SK-N-SH (cell line): ENCODE data around the gene SF3B1. TPM values are rescaled to one million over a fixed set of nuclear protein-coding genes. Genes with fewer than 3 reads are reported as not detected.
"Not testable (repeated sequence)": the region's sequence is repeated elsewhere in the genome, so short reads cannot be mapped to it uniquely, and the experiment has no call there.

Experiments
- CTCF ChIA-PET: fragments of 300-600, 350-600 bp; formaldehyde crosslinking; extraction: SDS; loops from one replicate; lab custom pipeline; 2021; lab: Yijun Ruan, JAX
- POLR2A ChIA-PET: fragments of 350-600 bp; sonication (Branson Sonifier 250); formaldehyde crosslinking; extraction: SDS; loops from one replicate; lab custom pipeline; 2020; ENCODE audit warnings: antibody characterized with exemption, inconsistent platforms; lab: Yijun Ruan, JAX
- DNase-seq: peaks from one replicate; pipeline ENCODE4 v3.0.0; 2012
- H2AFZ ChIP-seq: fragments of 200-600 bp; sonication (generic); 2 replicates; pipeline ENCODE4 v1.8.1; 2016; ENCODE audit warnings: antibody characterized with exemption, mild to moderate bottlenecking, low read depth
- H3F3A ChIP-seq: fragments of 200-600 bp; sonication (generic); replicated peaks from 2 replicates; pipeline ENCODE3; 2016; ENCODE audit warnings: antibody characterized with exemption, mild to moderate bottlenecking; ENCODE audit not compliant: insufficient read depth
- H3K27ac ChIP-seq, 2 experiments: fragments of 200-500 bp in 1 of 2; fragments of 200-600 bp in 1 of 2; sonication (Bioruptor generic) in 1 of 2; sonication (generic), shearing (Covaris generic) in 1 of 2; 2 replicates each; pipeline versions ENCODE4 v1.5.1 to v1.6.1; 2014 to 2016; ENCODE audit warnings: low read depth in 2 of 2, inconsistent platforms in 1 of 2, low read length in 1 of 2, mild to moderate bottlenecking in 1 of 2, mixed read lengths in 1 of 2
- H3K27me3 ChIP-seq: fragments of 200-600 bp; sonication (generic), shearing (Covaris generic); 2 replicates; pipeline ENCODE4 v1.6.1; 2016; ENCODE audit warnings: mixed run types; ENCODE audit not compliant: insufficient read depth
- H3K36me3 ChIP-seq, 2 experiments: fragments of 200-500 bp in 1 of 2; fragments of 200-600 bp in 1 of 2; sonication (Bioruptor generic) in 1 of 2; sonication (generic) in 1 of 2; replicated peaks in 1 of 2; 2 replicates each; pipeline versions ENCODE3 to v1.5.1; 2014 to 2016; ENCODE audit warnings: low read length in 1 of 2, mild to moderate bottlenecking in 1 of 2; ENCODE audit not compliant: insufficient read depth in 2 of 2, control insufficient read depth in 1 of 2
- H3K4me1 ChIP-seq, 2 experiments: fragments of 200-500 bp in 1 of 2; fragments of 200-600 bp in 1 of 2; sonication (Bioruptor generic) in 1 of 2; sonication (generic), shearing (Covaris generic) in 1 of 2; 2 replicates each; pipeline versions ENCODE4 v1.5.1 to v1.6.1; 2014 to 2016; ENCODE audit warnings: low read depth in 1 of 2, low read length in 1 of 2, mixed run types in 1 of 2; ENCODE audit not compliant: insufficient read depth in 2 of 2, control insufficient read depth in 1 of 2
- H3K4me2 ChIP-seq: fragments of 200-600 bp; sonication (generic), shearing (Covaris generic); 2 replicates; pipeline ENCODE4 v1.6.1; 2017; ENCODE audit warnings: mixed run types
- H3K4me3 ChIP-seq, 2 experiments: fragments of 200-500 bp in 1 of 2; fragments of 200-600 bp in 1 of 2; sonication (Bioruptor generic) in 1 of 2; sonication (generic), shearing (Covaris generic) in 1 of 2; 2 replicates each; pipeline versions ENCODE4 v1.5.1 to v1.8.1; 2014 to 2016; ENCODE audit warnings: low read depth in 2 of 2, inconsistent platforms in 1 of 2, low read length in 1 of 2, mild to moderate bottlenecking in 1 of 2, mixed read lengths in 1 of 2, moderate library complexity in 1 of 2
- H3K79me2 ChIP-seq: fragments of 200-600 bp; sonication (generic); 2 replicates; pipeline ENCODE4 v1.8.1; 2017; ENCODE audit warnings: mild to moderate bottlenecking; ENCODE audit not compliant: insufficient read depth
- H3K9ac ChIP-seq: fragments of 200-600 bp; sonication (generic); 2 replicates; pipeline ENCODE4 v1.6.1; 2017; ENCODE audit warnings: mixed run types
- H3K9me2 ChIP-seq: fragments of 200-600 bp; sonication (generic); 2 replicates; pipeline ENCODE4 v1.6.1; 2017; ENCODE audit warnings: mixed run types
- H3K9me3 ChIP-seq: fragments of 200-600 bp; sonication (generic); 2 replicates; pipeline ENCODE4 v1.6.1; 2017; ENCODE audit warnings: mixed run types, mild to moderate bottlenecking, moderate library complexity
- H4K20me1 ChIP-seq: fragments of 200-600 bp; sonication (generic); 2 replicates; pipeline ENCODE4 v1.6.1; 2017; ENCODE audit warnings: mild to moderate bottlenecking, mixed run types; ENCODE audit not compliant: insufficient read depth
- CHD2 ChIP-seq: fragments of 150-350 bp; IDR thresholded peaks from 2 replicates; pipeline ENCODE4 v1.6.1; 2018; ENCODE audit warnings: low read length; ENCODE audit not compliant: partially characterized antibody
- CTCF ChIP-seq: fragments of 200-600 bp; sonication (generic); IDR thresholded peaks from 2 replicates; pipeline ENCODE4 v1.6.1; 2017; ENCODE audit warnings: antibody characterized with exemption, mild to moderate bottlenecking, moderate library complexity
- EP300 ChIP-seq, 2 experiments: IDR thresholded peaks; 2 replicates each; pipeline versions ENCODE4 v1.4.0 to v1.6.1; 2012; ENCODE audit warnings: borderline replicate concordance in 1 of 2, low read depth in 1 of 2, low read length in 1 of 2
- EZH2phosphoT487 ChIP-seq: fragments of 200-600 bp; sonication (generic); IDR thresholded peaks from 2 replicates; pipeline ENCODE4 v1.6.1; 2017; ENCODE audit warnings: low read depth, mixed run types, mild to moderate bottlenecking, antibody characterized with exemption, moderate library complexity, borderline replicate concordance
- POLR2AphosphoS5 ChIP-seq: IDR thresholded peaks from 2 replicates; pipeline ENCODE4 v1.6.1; 2012; ENCODE audit warnings: low read depth, low read length
- RXRA ChIP-seq: IDR thresholded peaks from 2 replicates; pipeline ENCODE4 v1.4.0; 2012; ENCODE audit warnings: low read depth, mild to moderate bottlenecking, borderline replicate concordance
- SIN3A ChIP-seq: IDR thresholded peaks from 2 replicates; pipeline ENCODE4 v1.6.1; 2012; ENCODE audit warnings: low read depth, mild to moderate bottlenecking, low read length, moderate library complexity, borderline replicate concordance
- TAF1 ChIP-seq: IDR thresholded peaks from 2 replicates; pipeline ENCODE4 v1.6.1; 2012; ENCODE audit warnings: low read depth, mild to moderate bottlenecking, low read length, moderate library complexity, borderline replicate concordance
- TCF12 ChIP-seq: IDR thresholded peaks from 2 replicates; pipeline ENCODE4 v1.4.0; 2012
- USF2 ChIP-seq: fragments of 150-350 bp; IDR thresholded peaks from 2 replicates; pipeline ENCODE4 v1.6.1; 2017; ENCODE audit warnings: antibody characterized with exemption, low read length, low read depth, borderline replicate concordance
- WGBS: methylation state at CpG from one replicate; pipeline ENCODE4 v1.1.6; 2017; ENCODE audit warnings: low lambda C conversion rate; 5-methylcytosine and 5-hydroxymethylcytosine counted together
- polyA plus RNA-seq, 3 experiments: library from polyadenylated mRNA; depleted of rRNA; stranded (reverse); fragments of >200 nt; gene quantifications; 2 replicates each; pipeline ENCODE4 v1.2.3, GENCODE V29; 2012
- TF ChIP-seq, protein P1 (sequence below): IDR thresholded peaks from 2 replicates; pipeline ENCODE4; 2012

Gene SF3B1
- polyA plus RNA-seq, 1 of the 3 experiments (the other 2 are of a cell fraction), result 162 TPM

- no peak overlapping the region for H3K4me2 ChIP-seq
- no peak overlapping the region for H3K27ac ChIP-seq
- H3K27me3 ChIP-seq, result no peaks in the 10 kb centered on the region
- TF ChIP-seq SIN3A, result no peak
- TF ChIP-seq POLR2AphosphoS5, result no peak
- TF ChIP-seq TCF12, result no peak
- no peak for TF ChIP-seq EP300 (IDR thresholded peaks at IDR 0.05; ENCODE audit: borderline replicate concordance in 1 of 2, low read depth in 1 of 2, low read length in 1 of 2)
- TF ChIP-seq, protein P1, sequence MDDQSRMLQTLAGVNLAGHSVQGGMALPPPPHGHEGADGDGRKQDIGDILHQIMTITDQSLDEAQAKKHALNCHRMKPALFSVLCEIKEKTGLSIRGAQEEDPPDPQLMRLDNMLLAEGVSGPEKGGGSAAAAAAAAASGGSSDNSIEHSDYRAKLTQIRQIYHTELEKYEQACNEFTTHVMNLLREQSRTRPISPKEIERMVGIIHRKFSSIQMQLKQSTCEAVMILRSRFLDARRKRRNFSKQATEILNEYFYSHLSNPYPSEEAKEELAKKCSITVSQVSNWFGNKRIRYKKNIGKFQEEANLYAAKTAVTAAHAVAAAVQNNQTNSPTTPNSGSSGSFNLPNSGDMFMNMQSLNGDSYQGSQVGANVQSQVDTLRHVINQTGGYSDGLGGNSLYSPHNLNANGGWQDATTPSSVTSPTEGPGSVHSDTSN, result no peak
- no peak for TF ChIP-seq RXRA
- H3K4me3 ChIP-seq, result no peak overlapping the region
- ChIA-PET CTCF (interaction anchor here (1.1 to 2.9 kb wide), 2 partner anchors 30 to 271 kb away, joined by 3 to 12 read pairs; no protein-coding TSS in a partner anchor), POLR2A (no interaction called here)
- no peaks in the 10 kb centered on the region for H4K20me1 ChIP-seq
- no peak for DNase-seq
- H3K4me1 ChIP-seq, result peaks cover under 1 to 3% of the 10 kb centered on the region in 2 experiments; a peak in 2 of 4 replicates
- WGBS, result 78% methylated on average over 4 of the region's 4 CpGs
- H3K9me3 ChIP-seq, result no peaks in the 10 kb centered on the region
- peaks cover 16% of the 10 kb centered on the region for H3F3A ChIP-seq
- no peak overlapping the region for H2AFZ ChIP-seq
- no peak overlapping the region for H3K9ac ChIP-seq
- no peaks in the 10 kb centered on the region for H3K36me3 ChIP-seq
- no peaks in the 10 kb centered on the region for H3K79me2 ChIP-seq
- H3K9me2 ChIP-seq, result no peaks in the 10 kb centered on the region
These were observed 51.0 kb downstream of the SF3B1 start for GRCh38 chr2:197383825-197384224.

DNA sequence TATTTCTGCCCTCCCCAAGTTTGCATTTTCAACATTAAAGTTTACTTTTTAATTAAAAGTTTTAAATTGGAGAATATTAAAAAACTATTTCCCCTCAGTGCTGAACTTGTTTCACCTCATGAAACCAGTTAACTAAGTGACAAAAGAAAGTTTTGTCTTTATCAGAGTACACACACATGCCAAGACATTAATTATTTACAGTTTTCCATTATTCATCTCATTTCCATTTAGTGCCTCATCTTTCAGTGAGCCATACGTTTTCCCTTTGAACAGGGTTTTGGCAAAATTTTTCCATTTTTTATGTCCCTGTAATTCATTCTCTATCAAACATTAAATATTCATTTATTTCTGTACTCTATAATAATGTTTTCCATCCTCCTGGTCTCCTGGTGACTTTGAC lies 53.2 kb downstream of the SF3B1 start:
- no peak for TF ChIP-seq TAF1
- no peak for TF ChIP-seq CTCF
- TF ChIP-seq CHD2, result no peak
- no peak for TF ChIP-seq EZH2phosphoT487
- TF ChIP-seq USF2, result no peak
- TF ChIP-seq, all 33 proteins: peak for 0
- CTCF ChIA-PET, result interaction anchor here (1.7 to 2.9 kb wide), 2 partner anchors 268 to 369 kb away, joined by 3 to 12 read pairs; no protein-coding TSS in a partner anchor
- Histone ChIP-seq H3K4me2 (no peak overlapping the region), H3K27me3 (no peaks in the 10 kb centered on the region), H3K4me1 (peaks cover 6 to 8% of the 10 kb centered on the region in 2 experiments; a peak in 2 of 4 replicates), H3K9me2 (no peaks in the 10 kb centered on the region), H2AFZ (no peak overlapping the region), H3K36me3 (no peaks in the 10 kb centered on the region), H3K4me3 (no peak overlapping the region), H4K20me1 (no peaks in the 10 kb centered on the region), H3K79me2 (no peaks in the 10 kb centered on the region), H3K9ac (no peak overlapping the region), H3K27ac (no peak overlapping the region), H3K9me3 (no peaks in the 10 kb centered on the region), H3F3A (peaks cover 9% of the 10 kb centered on the region)
- POLR2A ChIA-PET, result no interaction called here
- no peak for DNase-seq
- WGBS, result 73% methylated on average over 1 of the region's 1 CpG

DNA sequence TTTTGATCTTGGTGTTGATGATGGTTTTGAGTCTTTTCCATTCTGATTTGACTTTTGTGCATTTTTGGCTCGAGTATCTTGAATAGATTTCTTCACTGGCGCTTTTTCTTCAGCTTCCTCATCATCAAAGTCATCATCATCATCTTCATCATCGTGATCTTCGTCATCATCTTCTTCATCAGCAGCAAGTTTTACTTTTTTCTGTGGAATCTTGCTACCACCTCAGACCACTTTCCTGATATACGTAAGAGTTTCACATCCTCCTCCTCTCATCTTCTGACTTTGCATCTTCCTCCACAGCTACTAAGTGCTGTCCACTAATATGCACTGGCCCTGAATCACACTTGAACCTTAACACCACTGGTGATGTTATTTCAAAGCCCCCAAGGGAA lies 54.9 kb downstream of the SF3B1 start:
- H3K4me3 ChIP-seq, H3K36me3 ChIP-seq, H3K4me2 ChIP-seq, H4K20me1 ChIP-seq, H3K9me2 ChIP-seq, H3K27me3 ChIP-seq, H3K79me2 ChIP-seq, H3K9ac ChIP-seq, H3K9me3 ChIP-seq, H3K4me1 ChIP-seq, H3F3A ChIP-seq, POLR2A ChIA-PET, DNase-seq: not testable (repeated sequence)
- H3K27ac ChIP-seq, result peak overlapping the region in 1 of 2 experiments; percentile 11; a peak in 1 of 4 replicates
- WGBS, result 72% methylated on average over 5 of the region's 5 CpGs
- CTCF ChIA-PET, result interaction anchor here (2.3 kb wide), 1 partner anchor 267 kb away, joined by 16 read pairs; no protein-coding TSS in a partner anchor
- H2AFZ ChIP-seq, result peak overlapping the region; percentile 68; the same call in 1 of the 2 replicates

DNA sequence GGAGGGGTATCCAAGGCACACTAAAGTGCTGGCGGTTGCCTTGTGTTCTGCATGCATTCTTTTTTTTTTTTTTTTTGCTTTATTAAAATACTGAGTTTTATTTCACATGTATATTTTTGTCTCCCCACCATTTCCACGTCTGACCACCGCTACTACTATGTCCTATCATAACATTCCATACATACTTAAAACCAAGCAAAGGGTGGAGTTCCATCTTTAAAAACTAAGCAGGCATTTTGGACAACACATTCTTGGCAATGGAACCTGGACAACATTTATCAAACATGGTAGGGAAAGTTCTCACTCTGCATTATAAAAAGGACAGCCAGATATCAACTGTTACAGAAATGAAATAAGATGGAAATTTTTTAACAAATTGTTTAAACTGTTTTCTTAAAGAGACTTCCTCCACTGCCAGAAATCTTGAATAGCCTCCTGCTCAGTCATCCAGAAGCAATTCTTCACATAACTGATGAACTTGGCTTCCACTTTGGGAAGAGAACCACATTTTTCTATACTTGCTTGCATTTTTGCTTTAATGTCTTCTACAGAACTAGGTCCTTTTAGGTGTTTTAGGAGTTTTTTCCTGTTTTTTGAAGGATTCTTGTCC lies 55.4 kb downstream of the SF3B1 start:
- H3K4me1 ChIP-seq, H3F3A ChIP-seq, H3K36me3 ChIP-seq, H3K9ac ChIP-seq, H3K4me3 ChIP-seq, H3K27me3 ChIP-seq, H3K4me2 ChIP-seq, H3K9me3 ChIP-seq, H3K9me2 ChIP-seq, H3K79me2 ChIP-seq, POLR2A ChIA-PET, DNase-seq, H4K20me1 ChIP-seq: not testable (repeated sequence)
- 57% methylated on average over 3 of the region's 3 CpGs for WGBS
- peak overlapping the region; percentile 68 for H2AFZ ChIP-seq
- CTCF ChIA-PET, result interaction anchor here (1.1 to 2.3 kb wide), 10 partner anchors 68 to 529 kb away, joined by 3 to 19 read pairs (median 5); no protein-coding TSS in a partner anchor
- H3K27ac ChIP-seq, result peak overlapping the region in 1 of 2 experiments; percentile 11; a peak in 1 of 4 replicates
